ENCODE results near the gene UBE2D2. TPM values are rescaled to one million over a fixed set of nuclear protein-coding genes. Genes with fewer than 3 reads are reported as not detected.

The UBE2D2 gene
- total RNA-seq, 2 experiments from 2014 or later = 145 to 239 TPM

GRCh38 chr5:139636975-139637408, 75.9 kb downstream of the UBE2D2 start:
- H4K20me1 ChIP-seq (ENCODE audit: insufficient read depth, low read length) = peaks cover 5% of the 10 kb centered on the region; the same call in 1 of the 2 replicates
- peaks cover 4% of the 10 kb centered on the region; the same call in 1 of the 2 replicates for H3K79me2 ChIP-seq (ENCODE audit: insufficient read depth, low read depth, low read length)
- ChIA-PET CTCF (ENCODE audit: unreplicated experiment) (interaction anchor here (1.0 kb wide), 1 partner anchor 57 kb away, joined by 4 read pairs; no protein-coding TSS in a partner anchor), POLR2A (interaction anchor here (0.7 to 1.5 kb wide), 3 partner anchors 13 to 56 kb away, joined by 3 to 6 read pairs (median 3); no protein-coding TSS in a partner anchor)
- DNase-seq (ENCODE audit: low spot score) = no peak
- H3K4me1 ChIP-seq (ENCODE audit: insufficient read depth, low read length, poor library complexity, severe bottlenecking) = peaks cover 81% of the 10 kb centered on the region
- H3K9me2 ChIP-seq (ENCODE audit: insufficient read depth, low read length) = no peaks in the 10 kb centered on the region
- intact Hi-C loops (cut with micrococcal nuclease; ENCODE audit: unreplicated experiment) = loop anchor here (1.0 to 5.0 kb wide), 5 partner anchors 11 to 110 kb away; partner anchors contain the start of gene CXXC5
- peak overlapping the region; percentile 98 for H3K27ac ChIP-seq (ENCODE audit: low read depth, low read length, poor library complexity, severe bottlenecking)
- H3K4me3 ChIP-seq (ENCODE audit: low read depth, low read length, poor library complexity, severe bottlenecking) = peak overlapping the region; percentile 64
- no peak for TF ChIP-seq EZH2phosphoT487 (IDR thresholded peaks at IDR 0.05; ENCODE audit: borderline replicate concordance, low read depth, low read length)
- TF ChIP-seq CTCF (conservative IDR thresholded peaks at IDR 0.05; ENCODE audit: low read length) = no peak
- H3K36me3 ChIP-seq (ENCODE audit: insufficient read depth, low read length) = peaks cover 7% of the 10 kb centered on the region; the same call in 1 of the 2 replicates
- H3K9me3 ChIP-seq (ENCODE audit: low read length) = no peaks in the 10 kb centered on the region
- H2AFZ ChIP-seq (ENCODE audit: low read length) = no peak overlapping the region
- no TSS peak for BruUV-seq (replicated peaks)
- peak overlapping the region; percentile 95 for H3K4me2 ChIP-seq (ENCODE audit: low read length)

GRCh38 chr5:139637438-139638089, 76.4 kb downstream of the UBE2D2 start:
- peak; percentile 80 for DNase-seq (ENCODE audit: low spot score)
- peak overlapping the region; percentile 95 for H3K4me2 ChIP-seq (ENCODE audit: low read length)
- no TSS peak for BruUV-seq (replicated peaks)
- no peaks in the 10 kb centered on the region for H3K9me2 ChIP-seq (ENCODE audit: insufficient read depth, low read length)
- intact Hi-C loops (cut with micrococcal nuclease; ENCODE audit: unreplicated experiment) = loop anchor here (1.0 to 5.0 kb wide), 3 partner anchors 11 to 110 kb away; partner anchors contain the start of gene CXXC5
- H3K4me1 ChIP-seq (ENCODE audit: insufficient read depth, low read length, poor library complexity, severe bottlenecking) = peaks cover 76% of the 10 kb centered on the region
- H3K9me3 ChIP-seq (ENCODE audit: low read length) = no peaks in the 10 kb centered on the region
- peak overlapping the region; percentile 98 for H3K27ac ChIP-seq (ENCODE audit: low read depth, low read length, poor library complexity, severe bottlenecking)
- peak overlapping the region; percentile 64 for H3K4me3 ChIP-seq (ENCODE audit: low read depth, low read length, poor library complexity, severe bottlenecking)
- peaks cover under 1% of the 10 kb centered on the region; the same call in 1 of the 2 replicates for H3K36me3 ChIP-seq (ENCODE audit: insufficient read depth, low read length)
- CTCF ChIA-PET (ENCODE audit: unreplicated experiment) = interaction anchor here (1.0 to 1.9 kb wide), 4 partner anchors 12 to 128 kb away, joined by 3 to 7 read pairs (median 4); no protein-coding TSS in a partner anchor
- peaks cover 5% of the 10 kb centered on the region; the same call in 1 of the 2 replicates for H4K20me1 ChIP-seq (ENCODE audit: insufficient read depth, low read length)
- H3K79me2 ChIP-seq (ENCODE audit: insufficient read depth, low read depth, low read length) = peaks cover 4% of the 10 kb centered on the region; the same call in 1 of the 2 replicates
- no peak overlapping the region for H2AFZ ChIP-seq (ENCODE audit: low read length)
- TF ChIP-seq EZH2phosphoT487 (IDR thresholded peaks at IDR 0.05; ENCODE audit: borderline replicate concordance, low read depth, low read length) (no peak), CTCF (conservative IDR thresholded peaks at IDR 0.05; ENCODE audit: low read length) (peak; percentile 62)
- POLR2A ChIA-PET = interaction anchor here (0.7 to 1.5 kb wide), 4 partner anchors 11 to 56 kb away, joined by 3 to 12 read pairs (median 3); partner anchors contain the start of gene CXXC5
